DND-41 (cell line): ENCODE data around the gene GPR55.

Experiments used
- ATAC-seq: fragments of 200-7000 bp; cut with Tn5 transposase; 3 replicates; pipeline ENCODE4 v1.9.1; 2021; ENCODE audit warnings: low read depth; ENCODE audit not compliant: insufficient read depth
- DNase-seq: peaks from one replicate; pipeline ENCODE4 v3.0.0-alpha.2; 2020
- H2AFZ ChIP-seq: 2 replicates; pipeline ENCODE4 v1.6.0; 2012; ENCODE audit warnings: low read depth, low read length
- H3K27ac ChIP-seq: 2 replicates; pipeline ENCODE4 v1.5.1; 2012; ENCODE audit warnings: low read length, inconsistent platforms
- H3K27me3 ChIP-seq: fragments of 200-600 bp; sonication (generic); 2 replicates; pipeline ENCODE4 v1.6.0; 2012; ENCODE audit warnings: low read length, mild to moderate bottlenecking, inconsistent platforms; ENCODE audit not compliant: insufficient read depth, poor library complexity
- H3K36me3 ChIP-seq: 2 replicates; pipeline ENCODE4 v1.5.1; 2012; ENCODE audit warnings: low read length, inconsistent platforms; ENCODE audit not compliant: insufficient read depth
- H3K4me1 ChIP-seq: 2 replicates; pipeline ENCODE4 v1.5.1; 2012; ENCODE audit warnings: mild to moderate bottlenecking, low read length; ENCODE audit not compliant: insufficient read depth
- H3K4me2 ChIP-seq: 2 replicates; pipeline ENCODE4 v1.6.0; 2012; ENCODE audit warnings: mild to moderate bottlenecking, moderate library complexity, low read length, inconsistent platforms; ENCODE audit not compliant: insufficient read depth
- H3K4me3 ChIP-seq, 2 experiments: fragments of 200-600 bp in 1 of 2; shearing (Covaris generic) in 1 of 2; 2 replicates each; pipeline ENCODE4 v1.5.1; 2012 to 2016; ENCODE audit warnings: inconsistent platforms in 2 of 2, low read length in 2 of 2, mild to moderate bottlenecking in 2 of 2, low read depth in 1 of 2, moderate library complexity in 1 of 2
- H3K79me2 ChIP-seq: 2 replicates; pipeline ENCODE4 v1.6.0; 2012; ENCODE audit warnings: low read length, inconsistent platforms; ENCODE audit not compliant: insufficient read depth
- H3K9ac ChIP-seq: 2 replicates; pipeline ENCODE4 v1.6.0; 2012; ENCODE audit warnings: low read depth, mild to moderate bottlenecking, inconsistent platforms, low read length, moderate library complexity
- H3K9me3 ChIP-seq: 2 replicates; pipeline ENCODE4 v1.5.1; 2012; ENCODE audit warnings: low read length, moderate library complexity, mild to moderate bottlenecking, inconsistent platforms; ENCODE audit not compliant: insufficient read depth, severe bottlenecking
- H4K20me1 ChIP-seq: 2 replicates; pipeline ENCODE4 v1.6.0; 2012; ENCODE audit warnings: low read length; ENCODE audit not compliant: insufficient read depth
- EZH2 ChIP-seq: IDR thresholded peaks from 3 replicates; pipeline ENCODE4 v1.6.1; 2012; ENCODE audit warnings: borderline replicate concordance, low read depth, mild to moderate bottlenecking, moderate library complexity, low read length, inconsistent platforms; ENCODE audit not compliant: severe bottlenecking
- TF ChIP-seq, protein P1 (sequence below): IDR thresholded peaks from 2 replicates; pipeline ENCODE4 v1.5.1; 2012; ENCODE audit warnings: borderline replicate concordance, low read length, moderate library complexity, mild to moderate bottlenecking; ENCODE audit not compliant: poor library complexity, severe bottlenecking; ENCODE audit errors: extremely low read depth

Gene GPR55

GRCh38 chr2:230863442-230864121 lies 61.5 kb downstream of the GPR55 start:
- Histone ChIP-seq H4K20me1 (peaks cover 16% of the 10 kb centered on the region), H3K4me3 (no peak overlapping the region), H3K9ac (no peak overlapping the region; the same call in 1 of the 2 replicates), H3K27ac (no peak overlapping the region), H2AFZ (no peak overlapping the region), H3K4me2 (no peak overlapping the region), H3K9me3 (no peaks in the 10 kb centered on the region), H3K36me3 (no peaks in the 10 kb centered on the region; the same call in 1 of the 2 replicates), H3K79me2 (peaks cover 15% of the 10 kb centered on the region), H3K4me1 (peaks cover 41% of the 10 kb centered on the region), H3K27me3 (peaks cover 8% of the 10 kb centered on the region)
- TF ChIP-seq, protein P1, sequence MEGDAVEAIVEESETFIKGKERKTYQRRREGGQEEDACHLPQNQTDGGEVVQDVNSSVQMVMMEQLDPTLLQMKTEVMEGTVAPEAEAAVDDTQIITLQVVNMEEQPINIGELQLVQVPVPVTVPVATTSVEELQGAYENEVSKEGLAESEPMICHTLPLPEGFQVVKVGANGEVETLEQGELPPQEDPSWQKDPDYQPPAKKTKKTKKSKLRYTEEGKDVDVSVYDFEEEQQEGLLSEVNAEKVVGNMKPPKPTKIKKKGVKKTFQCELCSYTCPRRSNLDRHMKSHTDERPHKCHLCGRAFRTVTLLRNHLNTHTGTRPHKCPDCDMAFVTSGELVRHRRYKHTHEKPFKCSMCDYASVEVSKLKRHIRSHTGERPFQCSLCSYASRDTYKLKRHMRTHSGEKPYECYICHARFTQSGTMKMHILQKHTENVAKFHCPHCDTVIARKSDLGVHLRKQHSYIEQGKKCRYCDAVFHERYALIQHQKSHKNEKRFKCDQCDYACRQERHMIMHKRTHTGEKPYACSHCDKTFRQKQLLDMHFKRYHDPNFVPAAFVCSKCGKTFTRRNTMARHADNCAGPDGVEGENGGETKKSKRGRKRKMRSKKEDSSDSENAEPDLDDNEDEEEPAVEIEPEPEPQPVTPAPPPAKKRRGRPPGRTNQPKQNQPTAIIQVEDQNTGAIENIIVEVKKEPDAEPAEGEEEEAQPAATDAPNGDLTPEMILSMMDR, result no peak
- no peak for TF ChIP-seq EZH2
- DNase-seq (no peak), ATAC-seq (no peak)

DNA sequence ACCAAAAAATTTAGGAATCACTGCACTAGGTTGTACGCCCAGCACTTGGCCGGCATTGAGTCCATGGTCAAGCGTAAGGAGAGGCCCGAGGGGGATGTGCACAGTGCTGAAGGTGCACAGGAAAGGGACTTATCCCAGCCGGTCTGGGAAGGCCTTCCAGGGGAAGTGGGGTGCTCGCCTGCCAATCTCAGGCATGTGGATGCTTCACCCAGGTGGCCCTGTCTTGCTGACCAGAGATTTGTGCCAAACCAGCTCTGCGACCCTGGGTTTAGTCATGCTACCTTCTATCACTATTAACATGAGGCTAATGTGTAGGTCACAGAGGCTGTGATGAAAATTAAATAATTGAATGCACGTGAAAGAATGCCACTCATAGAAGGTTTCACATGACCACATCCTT lies 62.0 kb downstream of the GPR55 start:
- Histone ChIP-seq H3K27me3 (peaks cover 8% of the 10 kb centered on the region), H3K79me2 (peaks cover 12% of the 10 kb centered on the region), H3K9me3 (no peaks in the 10 kb centered on the region), H3K4me1 (peaks cover 38% of the 10 kb centered on the region), H3K9ac (no peak overlapping the region), H2AFZ (no peak overlapping the region), H3K4me2 (no peak overlapping the region), H4K20me1 (peaks cover 13% of the 10 kb centered on the region), H3K36me3 (no peaks in the 10 kb centered on the region; the same call in 1 of the 2 replicates), H3K27ac (no peak overlapping the region), H3K4me3 (no peak overlapping the region)
- DNase-seq, result no peak
- TF ChIP-seq, protein P1, result no peak
- no peak for TF ChIP-seq EZH2
- ATAC-seq, result no peak

GRCh38 chr2:230862292-230862691 lies 62.8 kb downstream of the GPR55 start:
- Histone ChIP-seq H3K4me1 (peaks cover 30% of the 10 kb centered on the region), H3K36me3 (no peaks in the 10 kb centered on the region; the same call in 1 of the 2 replicates), H3K4me3 (no peak overlapping the region), H2AFZ (no peak overlapping the region), H3K9ac (no peak overlapping the region), H3K27me3 (peaks cover 8% of the 10 kb centered on the region), H4K20me1 (peaks cover 10% of the 10 kb centered on the region), H3K9me3 (no peaks in the 10 kb centered on the region), H3K4me2 (no peak overlapping the region), H3K79me2 (peaks cover 9% of the 10 kb centered on the region), H3K27ac (no peak overlapping the region)
- DNase-seq, result no peak
- TF ChIP-seq EZH2, result no peak
- TF ChIP-seq, protein P1, result no peak
- ATAC-seq, result no peak
